Lung (tissue), 12 donors: ENCODE results near the gene ACO2. TPM values are rescaled to one million over a fixed set of nuclear protein-coding genes. Genes with fewer than 3 reads are reported as not detected.

Source experiments
- ATAC-seq: fragments of 200-7000 bp; cut with Tn5 transposase; one replicate; pipeline ENCODE4 v1.9.1; 2020; ENCODE audit warnings: moderate number of reproducible peaks; ENCODE audit not compliant: insufficient read depth, low FRiP score
- DNase-seq, 3 donors: peaks; one replicate each; pipeline ENCODE4 v3.0.0-alpha.2; 2013 to 2017
- H3K27ac ChIP-seq, 2 donors: one replicate each; pipeline ENCODE4 v1.5.1; 2013; ENCODE audit warnings: mild to moderate bottlenecking in 2 of 2, moderate library complexity in 2 of 2, control low read depth in 1 of 2, inconsistent platforms in 1 of 2, low read depth in 1 of 2, low read length in 1 of 2
- H3K27me3 ChIP-seq, 3 donors: one replicate each; pipeline ENCODE4 v1.5.1; 2013; ENCODE audit warnings: low read length in 2 of 3; ENCODE audit not compliant: control insufficient read depth in 3 of 3, insufficient read depth in 3 of 3
- H3K36me3 ChIP-seq, 4 donors: one replicate each; pipeline ENCODE4 v1.5.1; 2013; ENCODE audit warnings: low read length in 4 of 4, mild to moderate bottlenecking in 1 of 4, moderate library complexity in 1 of 4; ENCODE audit not compliant: control insufficient read depth in 4 of 4, insufficient read depth in 4 of 4
- H3K4me1 ChIP-seq, 5 donors: one replicate each; pipeline ENCODE4 v1.5.1; 2013; ENCODE audit warnings: low read length in 5 of 5, mild to moderate bottlenecking in 2 of 5, moderate library complexity in 1 of 5; ENCODE audit not compliant: control insufficient read depth in 5 of 5, insufficient read depth in 5 of 5
- H3K4me3 ChIP-seq: one replicate; pipeline ENCODE4 v1.5.1; 2013; ENCODE audit warnings: mild to moderate bottlenecking, control low read depth, moderate library complexity
- H3K9ac ChIP-seq, 2 donors: one replicate each; pipeline ENCODE4 v1.5.1; 2013; ENCODE audit warnings: low read length in 2 of 2, control low read depth in 1 of 2; ENCODE audit not compliant: insufficient read depth in 1 of 2
- H3K9me3 ChIP-seq, 4 donors: one replicate each; pipeline ENCODE4 v1.5.1; 2013; ENCODE audit warnings: low read length in 3 of 4, mild to moderate bottlenecking in 1 of 4, moderate library complexity in 1 of 4; ENCODE audit not compliant: control insufficient read depth in 4 of 4, insufficient read depth in 3 of 4
- CTCF ChIP-seq: IDR thresholded peaks from 2 replicates; pipeline ENCODE4 v1.5.1; 2012; ENCODE audit warnings: mild to moderate bottlenecking; ENCODE audit errors: control extremely low read depth, extremely low read depth
- WGBS, 2 donors: extraction: QIAGEN DNeasy Blood & Tissue Kit; methylation state at CpG; one replicate each; pipeline ENCODE4 v1.1.7; 2013; 5-methylcytosine and 5-hydroxymethylcytosine counted together
- polyA plus RNA-seq, 2 donors: library from polyadenylated mRNA; stranded (reverse); fragments of 200-250 nt; gene quantifications; one replicate each; pipeline ENCODE4 v1.2.1, GENCODE V29; 2013
- total RNA-seq, 2 donors: library from RNA; depleted of rRNA in 1 of 2; stranded (reverse); fragments of >200 nt in 1 of 2; gene quantifications; one replicate each; pipeline ENCODE4 v1.2.1, GENCODE V29; 2014 to 2021
- donor health status: control.
- donor health status: control.
- donor health status: Bipolar disorder and iron deficiency.
- donor health status: healthy.
- donor health status: DM: yes; HTN: yes; CAD: no.

Gene ACO2
- total and polyA plus RNA-seq, 4 donors, result 34.1 to 101 (median 62.5) TPM

- 70 to 82% methylated on average over 26 of the region's 26 CpGs for WGBS, 2 donors
- Histone ChIP-seq H3K9me3 (no peaks in the 10 kb centered on the region), H3K27ac (peak overlapping the region in 1 of 2 donors; percentile 9), H3K4me1 (peaks cover 0 to 10% (median 0%) of the 10 kb centered on the region in 5 donors), H3K36me3 (peaks cover 6 to 33% (median 21%) of the 10 kb centered on the region in 4 donors), H3K4me3 (no peak overlapping the region), H3K27me3 (no peaks in the 10 kb centered on the region), H3K9ac (peak overlapping the region in 1 of 2 donors; percentile 28)
- DNase-seq, result peak; percentile 82 to 89 (median 83)
- ATAC-seq, result no peak
- no peak for TF ChIP-seq CTCF
Observed at GRCh38 chr22:41574847-41575381, 106.0 kb downstream of the ACO2 start.

GRCh38 chr22:41575533-41575932 is 106.6 kb downstream of the ACO2 start:
- ATAC-seq (no peak), DNase-seq (no peak)
- no peak for TF ChIP-seq CTCF
- Histone ChIP-seq H3K9ac (no peak overlapping the region), H3K4me1 (peaks cover 0 to 10% (median 0%) of the 10 kb centered on the region in 5 donors), H3K36me3 (peaks cover 6 to 37% (median 27%) of the 10 kb centered on the region in 4 donors), H3K27me3 (no peaks in the 10 kb centered on the region), H3K4me3 (no peak overlapping the region), H3K9me3 (no peaks in the 10 kb centered on the region), H3K27ac (no peak overlapping the region)
- WGBS, 2 donors, result 92 to 95% methylated on average over 14 to 15 of the region's 15 CpGs

- H3K9me3 ChIP-seq, result no peaks in the 10 kb centered on the region
- no peaks in the 10 kb centered on the region for H3K27me3 ChIP-seq
- TF ChIP-seq CTCF, result no peak
- H3K4me3 ChIP-seq, result no peak overlapping the region
- no peak for ATAC-seq
- H3K36me3 ChIP-seq, result peaks cover 3 to 39% (median 28%) of the 10 kb centered on the region in 4 donors
- no peak overlapping the region for H3K9ac ChIP-seq
- WGBS, 2 donors, result 75 to 82% methylated on average over 9 of the region's 9 CpGs
- DNase-seq, result peak; percentile 61 to 68 (median 62)
- H3K4me1 ChIP-seq, result peaks cover 0 to 10% (median 0%) of the 10 kb centered on the region in 5 donors
- no peak overlapping the region for H3K27ac ChIP-seq
Observed at GRCh38 chr22:41576877-41577276, 108.0 kb downstream of the ACO2 start.

- 92 to 95% methylated on average over 7 to 8 of the region's 8 CpGs for WGBS, 2 donors
- no peak for TF ChIP-seq CTCF
- ATAC-seq (no peak), DNase-seq (no peak)
- peaks cover 0 to 10% (median 0%) of the 10 kb centered on the region in 5 donors for H3K4me1 ChIP-seq
- H3K9me3 ChIP-seq, result no peaks in the 10 kb centered on the region
- no peak overlapping the region for H3K9ac ChIP-seq
- no peak overlapping the region for H3K27ac ChIP-seq
- H3K36me3 ChIP-seq, result peaks cover 0 to 48% (median 32%) of the 10 kb centered on the region in 4 donors
- H3K27me3 ChIP-seq, result no peaks in the 10 kb centered on the region
- H3K4me3 ChIP-seq, result no peak overlapping the region
Observed at GRCh38 chr22:41578114-41578513, 109.2 kb downstream of the ACO2 start.
